HepG2 (cell line): Measurements from ENCODE around the gene BTRC. TPM values are rescaled to one million over a fixed set of nuclear protein-coding genes. Genes with fewer than 3 reads are reported as not detected.

Source experiments
- ADNP ChIP-seq: sonication (generic); formaldehyde crosslinking; IDR thresholded peaks from 2 replicates; pipeline ENCODE4 v1.4.0; 2020; ENCODE audit warnings: missing genetic modification reagents
- ATF4 ChIP-seq, 2 experiments: fragments of 450-650 bp in 1 of 2; sonication (generic) in 1 of 2; formaldehyde crosslinking; IDR thresholded peaks; 2 replicates each; pipeline versions ENCODE4 v1.5.0 to v1.8.0; 2020 to 2022; ENCODE audit warnings: mild to moderate bottlenecking in 1 of 2, missing genetic modification reagents in 1 of 2
- DRAP1 ChIP-seq: IDR thresholded peaks from 2 replicates; pipeline ENCODE4 v1.6.1; 2016; ENCODE audit warnings: missing genetic modification reagents, missing compliant biosample characterization
- EEA1 ChIP-seq: sonication (generic); formaldehyde crosslinking; IDR thresholded peaks from 2 replicates; pipeline ENCODE4 v1.5.1; 2020; ENCODE audit warnings: mild to moderate bottlenecking, missing genetic modification reagents, borderline replicate concordance
- ESRRA ChIP-seq: sonication (generic); formaldehyde crosslinking; IDR thresholded peaks from 2 replicates; pipeline ENCODE4 v1.5.1; 2020; ENCODE audit warnings: mild to moderate bottlenecking, low read depth, missing genetic modification reagents
- HHEX ChIP-seq: IDR thresholded peaks from 2 replicates; pipeline ENCODE4 v1.6.1; 2016; ENCODE audit warnings: control low read depth
- HMGA1 ChIP-seq: sonication (generic); formaldehyde crosslinking; conservative IDR thresholded peaks from 2 replicates; pipeline ENCODE4 v1.4.0; 2020; ENCODE audit warnings: missing genetic modification reagents
- HOMEZ ChIP-seq: IDR thresholded peaks from 2 replicates; pipeline ENCODE4 v1.6.1; 2016; ENCODE audit warnings: low read depth
- KDM5A ChIP-seq: fragments of 200-600 bp; sonication (generic); IDR thresholded peaks from 2 replicates; pipeline ENCODE4 v1.7.0; 2018; ENCODE audit warnings: antibody characterized with exemption, mild to moderate bottlenecking, low read length, borderline replicate concordance
- KMT2A ChIP-seq: sonication (generic); formaldehyde crosslinking; IDR thresholded peaks from 2 replicates; pipeline ENCODE4 v1.4.0; 2020; ENCODE audit warnings: missing genetic modification reagents
- NKX3-1 ChIP-seq: sonication (generic); formaldehyde crosslinking; IDR thresholded peaks from 2 replicates; pipeline ENCODE4 v1.5.0; 2020; ENCODE audit warnings: missing genetic modification reagents
- PHF5A ChIP-seq: IDR thresholded peaks from one replicate; pipeline ENCODE4 v1.6.1; 2018; ENCODE audit warnings: low read depth, missing genetic modification reagents; ENCODE audit not compliant: unreplicated experiment
- RBM39 ChIP-seq: fragments of 200-400 bp; formaldehyde crosslinking; IDR thresholded peaks from one replicate; pipeline ENCODE4 v1.6.1; 2018; ENCODE audit warnings: antibody characterized with exemption, mild to moderate bottlenecking, low read depth, low read length; ENCODE audit not compliant: poor library complexity, severe bottlenecking
- RFXANK ChIP-seq: IDR thresholded peaks from 2 replicates; pipeline ENCODE4 v1.6.1; 2016
- RORA ChIP-seq: sonication (generic); formaldehyde crosslinking; IDR thresholded peaks from 2 replicates; pipeline ENCODE4 v1.5.0; 2020; ENCODE audit warnings: mild to moderate bottlenecking, missing genetic modification reagents, moderate library complexity
- SATB2 ChIP-seq: sonication (generic); formaldehyde crosslinking; IDR thresholded peaks from 2 replicates; pipeline ENCODE4 v1.5.0; 2020; ENCODE audit warnings: missing genetic modification reagents
- SIN3B ChIP-seq: fragments of 150-350 bp; IDR thresholded peaks from 2 replicates; pipeline ENCODE4 v1.6.1; 2014; ENCODE audit warnings: low read length
- ZNF230 ChIP-seq: sonication (generic); formaldehyde crosslinking; IDR thresholded peaks from 2 replicates; pipeline ENCODE4 v1.4.0; 2020; ENCODE audit warnings: mild to moderate bottlenecking, missing genetic modification reagents
- ZNF24 ChIP-seq: fragments of 450-650 bp; IDR thresholded peaks from 2 replicates; pipeline ENCODE4 v1.6.1; 2017; ENCODE audit warnings: antibody characterized with exemption, mild to moderate bottlenecking
- ZNF33A ChIP-seq: sonication (generic); formaldehyde crosslinking; IDR thresholded peaks from 2 replicates; pipeline ENCODE4 v1.5.1; 2020; ENCODE audit warnings: missing genetic modification reagents, mild to moderate bottlenecking, moderate library complexity, borderline replicate concordance
- ZNF567 ChIP-seq: sonication (generic); formaldehyde crosslinking; IDR thresholded peaks from 2 replicates; pipeline ENCODE4 v1.8.1; 2023; ENCODE audit warnings: mild to moderate bottlenecking, missing genetic modification reagents, borderline replicate concordance
- ZNF572 ChIP-seq: sonication (generic); formaldehyde crosslinking; IDR thresholded peaks from 2 replicates; pipeline ENCODE4 v1.5.1; 2020; ENCODE audit warnings: mild to moderate bottlenecking, missing genetic modification reagents
- ZSCAN20 ChIP-seq: sonication (generic); formaldehyde crosslinking; IDR thresholded peaks from 2 replicates; pipeline ENCODE4 v1.4.0; 2020; ENCODE audit warnings: missing genetic modification reagents, mild to moderate bottlenecking, borderline replicate concordance
- polyA plus RNA-seq, 8 experiments: library from polyadenylated mRNA; depleted of rRNA in 3 of 8; stranded (reverse) in 7 of 8; unstranded in 1 of 8; fragments of >200 nt; fragmentation: Illumina TruSeq in 4 of 8; extraction: Trizol in 4 of 8; gene quantifications; 2 replicates each; pipeline versions ENCODE4 v1.2.1 to v1.2.3, GENCODE V29; 2011 to 2016; ENCODE audit warnings: low read depth in 4 of 8, missing spikeins in 1 of 8, mixed read lengths in 1 of 8; ENCODE audit not compliant: insufficient read depth in 1 of 8
- total RNA-seq, 5 experiments: library from RNA; depleted of rRNA; stranded (reverse); fragments of >200 nt; fragmentation: Illumina TruSeq; extraction: Trizol; gene quantifications; 2 replicates each; pipeline ENCODE4 v1.2.3, GENCODE V29; 2016; ENCODE audit warnings: low read depth in 1 of 5
- TF ChIP-seq, protein P1 (sequence below): sonication (generic); formaldehyde crosslinking; IDR thresholded peaks from 2 replicates; pipeline ENCODE4; 2020; ENCODE audit warnings: missing genetic modification reagents, mild to moderate bottlenecking, borderline replicate concordance

Gene BTRC
- total and polyA plus RNA-seq, 2 of the 13 experiments (the other 11 are each of a cell fraction or from before 2014, with no cell fraction given), result 12.0 to 14.4 TPM

- TF ChIP-seq NKX3-1, result 0 out of 2 replicates have a peak, but pooled peaks have one; percentile 22
- no peak for TF ChIP-seq PHF5A (CRISPR knock-in tag)
- TF ChIP-seq ZNF230, result no peak
- TF ChIP-seq ZSCAN20, result no peak
- 0 out of 2 replicates have a peak, but pooled peaks have one; percentile 17 for TF ChIP-seq KMT2A (CRISPR knock-in tag)
- TF ChIP-seq ADNP (CRISPR knock-in tag), result no peak
- no peak for TF ChIP-seq ZNF33A (CRISPR knock-in tag)
- no peak for TF ChIP-seq ZNF572
- no peak for TF ChIP-seq ZNF567 (CRISPR knock-in tag)
- no peak for TF ChIP-seq SATB2 (CRISPR knock-in tag)
- TF ChIP-seq ZNF24, result no peak
- TF ChIP-seq RBM39, result no peak
- no peak for TF ChIP-seq ATF4 (CRISPR knock-in tag; IDR thresholded peaks at IDR 0.05)
- no peak for TF ChIP-seq RFXANK (CRISPR knock-in tag)
- no peak for TF ChIP-seq SIN3B
- TF ChIP-seq HHEX (CRISPR knock-in tag), result no peak
- no peak for TF ChIP-seq DRAP1 (CRISPR knock-in tag)
- TF ChIP-seq RORA (CRISPR knock-in tag), result no peak
- TF ChIP-seq, protein P1, sequence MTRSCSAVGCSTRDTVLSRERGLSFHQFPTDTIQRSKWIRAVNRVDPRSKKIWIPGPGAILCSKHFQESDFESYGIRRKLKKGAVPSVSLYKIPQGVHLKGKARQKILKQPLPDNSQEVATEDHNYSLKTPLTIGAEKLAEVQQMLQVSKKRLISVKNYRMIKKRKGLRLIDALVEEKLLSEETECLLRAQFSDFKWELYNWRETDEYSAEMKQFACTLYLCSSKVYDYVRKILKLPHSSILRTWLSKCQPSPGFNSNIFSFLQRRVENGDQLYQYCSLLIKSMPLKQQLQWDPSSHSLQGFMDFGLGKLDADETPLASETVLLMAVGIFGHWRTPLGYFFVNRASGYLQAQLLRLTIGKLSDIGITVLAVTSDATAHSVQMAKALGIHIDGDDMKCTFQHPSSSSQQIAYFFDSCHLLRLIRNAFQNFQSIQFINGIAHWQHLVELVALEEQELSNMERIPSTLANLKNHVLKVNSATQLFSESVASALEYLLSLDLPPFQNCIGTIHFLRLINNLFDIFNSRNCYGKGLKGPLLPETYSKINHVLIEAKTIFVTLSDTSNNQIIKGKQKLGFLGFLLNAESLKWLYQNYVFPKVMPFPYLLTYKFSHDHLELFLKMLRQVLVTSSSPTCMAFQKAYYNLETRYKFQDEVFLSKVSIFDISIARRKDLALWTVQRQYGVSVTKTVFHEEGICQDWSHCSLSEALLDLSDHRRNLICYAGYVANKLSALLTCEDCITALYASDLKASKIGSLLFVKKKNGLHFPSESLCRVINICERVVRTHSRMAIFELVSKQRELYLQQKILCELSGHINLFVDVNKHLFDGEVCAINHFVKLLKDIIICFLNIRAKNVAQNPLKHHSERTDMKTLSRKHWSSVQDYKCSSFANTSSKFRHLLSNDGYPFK (CRISPR knock-in tag), result no peak
- TF ChIP-seq EEA1, result no peak
- no peak for TF ChIP-seq HOMEZ (CRISPR knock-in tag)
- TF ChIP-seq KDM5A, result peak; percentile 44; the same call in 1 of the 2 replicates
- no peak for TF ChIP-seq HMGA1 (CRISPR knock-in tag)
- peak; percentile 58; the same call in 1 of the 2 replicates for TF ChIP-seq ESRRA (CRISPR knock-in tag)
Measured at GRCh38 chr10:101354328-101355071, 535 bp downstream of the BTRC start (continued).
